Spleen (tissue), 7 donors: ENCODE data around the gene ZDHHC11.
"Not testable (repeated sequence)": the region's sequence is repeated elsewhere in the genome, so short reads cannot be mapped to it uniquely, and the experiment has no call there.

Experiments
- POLR2A ChIP-seq, 3 donors: fragments of 450-650 bp; IDR thresholded peaks; one replicate each; pipeline ENCODE4 v1.5.1; 2017; ENCODE audit warnings: antibody characterized with exemption in 3 of 3, mild to moderate bottlenecking in 1 of 3
- TF ChIP-seq, protein P1 (sequence below), 11 experiments: fragments of 200-600 bp in 7 of 11; fragments of 450-650 bp in 4 of 11; sonication (generic) in 4 of 11; IDR thresholded peaks in 8 of 11; conservative IDR thresholded peaks in 3 of 11; 1 replicate in 7 of 11; 2 replicates in 4 of 11; pipeline versions ENCODE4 v1.4.0 to v1.8.0; 2016 to 2021; ENCODE audit warnings: antibody characterized with exemption in 11 of 11, inconsistent platforms in 4 of 11, mild to moderate bottlenecking in 1 of 11
- donor health status: DM: no; HTN: no; CAD: no; lungs with moderate emphysema.
- donor health status: DM: no; HTN: no; CAD: no.
- donor health status: DM: no; HTN: no; CAD: no.

GRCh38 chr5:847212-847611, 3.6 kb downstream of the ZDHHC11 start:
- TF ChIP-seq, protein P1, sequence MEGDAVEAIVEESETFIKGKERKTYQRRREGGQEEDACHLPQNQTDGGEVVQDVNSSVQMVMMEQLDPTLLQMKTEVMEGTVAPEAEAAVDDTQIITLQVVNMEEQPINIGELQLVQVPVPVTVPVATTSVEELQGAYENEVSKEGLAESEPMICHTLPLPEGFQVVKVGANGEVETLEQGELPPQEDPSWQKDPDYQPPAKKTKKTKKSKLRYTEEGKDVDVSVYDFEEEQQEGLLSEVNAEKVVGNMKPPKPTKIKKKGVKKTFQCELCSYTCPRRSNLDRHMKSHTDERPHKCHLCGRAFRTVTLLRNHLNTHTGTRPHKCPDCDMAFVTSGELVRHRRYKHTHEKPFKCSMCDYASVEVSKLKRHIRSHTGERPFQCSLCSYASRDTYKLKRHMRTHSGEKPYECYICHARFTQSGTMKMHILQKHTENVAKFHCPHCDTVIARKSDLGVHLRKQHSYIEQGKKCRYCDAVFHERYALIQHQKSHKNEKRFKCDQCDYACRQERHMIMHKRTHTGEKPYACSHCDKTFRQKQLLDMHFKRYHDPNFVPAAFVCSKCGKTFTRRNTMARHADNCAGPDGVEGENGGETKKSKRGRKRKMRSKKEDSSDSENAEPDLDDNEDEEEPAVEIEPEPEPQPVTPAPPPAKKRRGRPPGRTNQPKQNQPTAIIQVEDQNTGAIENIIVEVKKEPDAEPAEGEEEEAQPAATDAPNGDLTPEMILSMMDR (IDR thresholded peaks at IDR 0.05 in 8 of 11, conservative IDR thresholded peaks at IDR 0.05 in 3 of 11) = not testable (repeated sequence)
- not testable (repeated sequence) for TF ChIP-seq POLR2A (IDR thresholded peaks at IDR 0.05)
